ENCODE data around the gene KCNN1.
A peak's percentile ranks its signal among the peaks of the same experiment; 100 is the strongest.

The KCNN1 gene

GRCh38 chr19:17948931-17949930 is 17.7 kb upstream of the KCNN1 start:
- no peak for TF ChIP-seq CTCF (IDR thresholded peaks at IDR 0.05; ENCODE audit: insufficient read depth, missing control alignments)
- FAIRE-seq, result no peak

GRCh38 chr19:17949956-17950309 is 17.0 kb upstream of the KCNN1 start:
- TF ChIP-seq CTCF (IDR thresholded peaks at IDR 0.05; ENCODE audit: insufficient read depth, missing control alignments), result no peak
- no peak for FAIRE-seq

More at GRCh38 chr19:17948931-17949930, 17.7 kb upstream of the KCNN1 start:
- no peak for DNase-seq (ENCODE audit: insufficient read length, low spot score)

GRCh38 chr19:17950310-17951156 is 16.4 kb upstream of the KCNN1 start:
- no peak for DNase-seq (ENCODE audit: insufficient read length, low spot score)
- no peak for FAIRE-seq

More at GRCh38 chr19:17949956-17950309, 17.0 kb upstream of the KCNN1 start:
- DNase-seq (ENCODE audit: insufficient read length, low spot score), result no peak

GRCh38 chr19:17951157-17951989 is 15.5 kb upstream of the KCNN1 start:
- no peak for FAIRE-seq
- TF ChIP-seq CTCF (IDR thresholded peaks at IDR 0.05; ENCODE audit: insufficient read depth, missing control alignments), result no peak

More at GRCh38 chr19:17950310-17951156, 16.4 kb upstream of the KCNN1 start:
- no peak for TF ChIP-seq CTCF (IDR thresholded peaks at IDR 0.05; ENCODE audit: insufficient read depth, missing control alignments)

GRCh38 chr19:17951990-17952976 is 14.6 kb upstream of the KCNN1 start:
- no peak for TF ChIP-seq CTCF (IDR thresholded peaks at IDR 0.05; ENCODE audit: insufficient read depth, missing control alignments)
- FAIRE-seq (no peak), DNase-seq (ENCODE audit: insufficient read length, low spot score) (peak; percentile 55)

More at GRCh38 chr19:17951157-17951989, 15.5 kb upstream of the KCNN1 start:
- DNase-seq (ENCODE audit: insufficient read length, low spot score), result no peak
